ENCODE data around the gene GEMIN4.

Gene GEMIN4

GRCh38 chr17:767076-767475 lies 15.0 kb upstream of the GEMIN4 start:
- ChIA-PET CTCF (interaction anchor here (0.6 kb wide), 1 partner anchor 55 kb away, joined by 4 read pairs; no protein-coding TSS in a partner anchor), POLR2A (no interaction called here)
- Histone ChIP-seq H3K4me1 (ENCODE audit: control insufficient read depth, insufficient read depth, low read length) (no peaks in the 10 kb centered on the region), H3K27ac (ENCODE audit: extremely low read depth, low read depth, low read length) (no peak overlapping the region), H3K36me3 (ENCODE audit: control insufficient read depth in 2 of 2, insufficient read depth in 1 of 2, low read length in 2 of 2) (peaks cover 58 to 84% of the 10 kb centered on the region in 2 experiments), H3K9me3 (ENCODE audit: control insufficient read depth, insufficient read depth, low read depth, low read length) (no peaks in the 10 kb centered on the region), H3K4me3 (ENCODE audit: low read depth, low read length) (no peak overlapping the region)
- TF ChIP-seq SALL2 (tag by site-specific recombination; IDR thresholded peaks at IDR 0.05; ENCODE audit: borderline replicate concordance) (no peak), ZNF585B (tag by site-specific recombination; IDR thresholded peaks at IDR 0.05) (no peak), INSM2 (tag by site-specific recombination; IDR thresholded peaks at IDR 0.05) (no peak), ZNF624 (tag by site-specific recombination; IDR thresholded peaks at IDR 0.05) (no peak), ZNF76 (tag by site-specific recombination; IDR thresholded peaks at IDR 0.05; ENCODE audit: borderline replicate concordance, low read depth) (no peak), OSR2 (tag by site-specific recombination; IDR thresholded peaks at IDR 0.05) (no peak), ZNF792 (tag by site-specific recombination; IDR thresholded peaks at IDR 0.05) (no peak), SP3 (tag by site-specific recombination; IDR thresholded peaks at IDR 0.05) (no peak), PRDM2 (tag by site-specific recombination; IDR thresholded peaks at IDR 0.05; ENCODE audit: borderline replicate concordance) (no peak), ZFP69B (tag by site-specific recombination; IDR thresholded peaks at IDR 0.05) (no peak), WT1 (tag by site-specific recombination; IDR thresholded peaks at IDR 0.05) (no peak), ZFP37 (tag by site-specific recombination; IDR thresholded peaks at IDR 0.05) (no peak), ZNF112 (tag by site-specific recombination; IDR thresholded peaks at IDR 0.05) (no peak), ZNF514 (tag by site-specific recombination; IDR thresholded peaks at IDR 0.05) (no peak), ZBTB7A (tag by site-specific recombination; IDR thresholded peaks at IDR 0.05; ENCODE audit: low read depth) (no peak)
- TF ChIP-seq, protein P1, sequence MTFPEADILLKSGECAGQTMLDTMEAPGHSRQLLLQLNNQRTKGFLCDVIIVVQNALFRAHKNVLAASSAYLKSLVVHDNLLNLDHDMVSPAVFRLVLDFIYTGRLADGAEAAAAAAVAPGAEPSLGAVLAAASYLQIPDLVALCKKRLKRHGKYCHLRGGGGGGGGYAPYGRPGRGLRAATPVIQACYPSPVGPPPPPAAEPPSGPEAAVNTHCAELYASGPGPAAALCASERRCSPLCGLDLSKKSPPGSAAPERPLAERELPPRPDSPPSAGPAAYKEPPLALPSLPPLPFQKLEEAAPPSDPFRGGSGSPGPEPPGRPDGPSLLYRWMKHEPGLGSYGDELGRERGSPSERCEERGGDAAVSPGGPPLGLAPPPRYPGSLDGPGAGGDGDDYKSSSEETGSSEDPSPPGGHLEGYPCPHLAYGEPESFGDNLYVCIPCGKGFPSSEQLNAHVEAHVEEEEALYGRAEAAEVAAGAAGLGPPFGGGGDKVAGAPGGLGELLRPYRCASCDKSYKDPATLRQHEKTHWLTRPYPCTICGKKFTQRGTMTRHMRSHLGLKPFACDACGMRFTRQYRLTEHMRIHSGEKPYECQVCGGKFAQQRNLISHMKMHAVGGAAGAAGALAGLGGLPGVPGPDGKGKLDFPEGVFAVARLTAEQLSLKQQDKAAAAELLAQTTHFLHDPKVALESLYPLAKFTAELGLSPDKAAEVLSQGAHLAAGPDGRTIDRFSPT (tag by site-specific recombination; IDR thresholded peaks at IDR 0.05): no peak
- TF ChIP-seq, protein P2, sequence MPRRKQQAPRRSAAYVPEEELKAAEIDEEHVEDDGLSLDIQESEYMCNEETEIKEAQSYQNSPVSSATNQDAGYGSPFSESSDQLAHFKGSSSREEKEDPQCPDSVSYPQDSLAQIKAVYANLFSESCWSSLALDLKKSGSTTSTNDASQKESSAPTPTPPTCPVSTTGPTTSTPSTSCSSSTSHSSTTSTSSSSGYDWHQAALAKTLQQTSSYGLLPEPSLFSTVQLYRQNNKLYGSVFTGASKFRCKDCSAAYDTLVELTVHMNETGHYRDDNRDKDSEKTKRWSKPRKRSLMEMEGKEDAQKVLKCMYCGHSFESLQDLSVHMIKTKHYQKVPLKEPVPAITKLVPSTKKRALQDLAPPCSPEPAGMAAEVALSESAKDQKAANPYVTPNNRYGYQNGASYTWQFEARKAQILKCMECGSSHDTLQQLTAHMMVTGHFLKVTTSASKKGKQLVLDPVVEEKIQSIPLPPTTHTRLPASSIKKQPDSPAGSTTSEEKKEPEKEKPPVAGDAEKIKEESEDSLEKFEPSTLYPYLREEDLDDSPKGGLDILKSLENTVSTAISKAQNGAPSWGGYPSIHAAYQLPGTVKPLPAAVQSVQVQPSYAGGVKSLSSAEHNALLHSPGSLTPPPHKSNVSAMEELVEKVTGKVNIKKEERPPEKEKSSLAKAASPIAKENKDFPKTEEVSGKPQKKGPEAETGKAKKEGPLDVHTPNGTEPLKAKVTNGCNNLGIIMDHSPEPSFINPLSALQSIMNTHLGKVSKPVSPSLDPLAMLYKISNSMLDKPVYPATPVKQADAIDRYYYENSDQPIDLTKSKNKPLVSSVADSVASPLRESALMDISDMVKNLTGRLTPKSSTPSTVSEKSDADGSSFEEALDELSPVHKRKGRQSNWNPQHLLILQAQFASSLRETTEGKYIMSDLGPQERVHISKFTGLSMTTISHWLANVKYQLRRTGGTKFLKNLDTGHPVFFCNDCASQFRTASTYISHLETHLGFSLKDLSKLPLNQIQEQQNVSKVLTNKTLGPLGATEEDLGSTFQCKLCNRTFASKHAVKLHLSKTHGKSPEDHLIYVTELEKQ (tag by site-specific recombination; IDR thresholded peaks at IDR 0.05; ENCODE audit: borderline replicate concordance): no peak
- TF ChIP-seq, protein P3, sequence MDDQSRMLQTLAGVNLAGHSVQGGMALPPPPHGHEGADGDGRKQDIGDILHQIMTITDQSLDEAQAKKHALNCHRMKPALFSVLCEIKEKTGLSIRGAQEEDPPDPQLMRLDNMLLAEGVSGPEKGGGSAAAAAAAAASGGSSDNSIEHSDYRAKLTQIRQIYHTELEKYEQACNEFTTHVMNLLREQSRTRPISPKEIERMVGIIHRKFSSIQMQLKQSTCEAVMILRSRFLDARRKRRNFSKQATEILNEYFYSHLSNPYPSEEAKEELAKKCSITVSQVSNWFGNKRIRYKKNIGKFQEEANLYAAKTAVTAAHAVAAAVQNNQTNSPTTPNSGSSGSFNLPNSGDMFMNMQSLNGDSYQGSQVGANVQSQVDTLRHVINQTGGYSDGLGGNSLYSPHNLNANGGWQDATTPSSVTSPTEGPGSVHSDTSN (CRISPR knock-in tag; IDR thresholded peaks at IDR 0.05): no peak
